Stimulated activated CD4-positive, alpha-beta T cell treated with anti-CD3 and anti-CD28 coated beads, Interleukin-1b, Interleukin-23, amount 100 ng/mL, for 4 hours (primary cell): ENCODE measurements around the gene UCN.

Experiments used
- DNase-seq, 2 donors: peaks; one replicate each; pipeline ENCODE4 v3.0.0-alpha.2; 2020; ENCODE audit warnings: low read depth in 2 of 2

Gene UCN

GRCh38 chr2:27261241-27261925 is 46.9 kb downstream of the UCN start:
- no peak for DNase-seq

DNA sequence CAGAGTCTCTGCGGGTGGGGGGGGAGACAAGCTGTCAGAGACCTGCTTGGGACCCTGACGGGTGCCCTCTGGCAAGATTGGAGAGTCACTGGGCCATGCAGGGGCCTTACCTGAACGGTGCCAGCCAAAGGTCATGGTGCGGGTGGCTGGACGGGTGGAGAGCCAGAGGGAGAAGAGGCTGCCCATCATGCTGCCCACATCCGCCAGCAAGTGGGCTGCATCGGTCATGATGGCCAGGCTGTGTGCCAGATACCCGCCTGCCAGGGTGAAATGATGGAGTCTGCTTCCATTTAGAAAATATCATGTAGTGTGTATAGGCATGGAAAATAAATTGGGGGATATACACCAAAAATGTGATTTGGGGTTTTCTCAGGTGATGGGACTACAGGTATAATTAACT is 50.2 kb downstream of the UCN start:
- no peak for DNase-seq
